CD4-positive, alpha-beta T cell treated with Interleukin-1 beta for 1 hour (primary cell): ENCODE results near the gene SNN.

ENCODE experiments used
- DNase-seq, 2 donors: peaks; one replicate each; pipeline ENCODE4 v3.0.0-alpha.2; 2020 to 2022

SNN gene

GRCh38 chr16:11667824-11668622 lies at the start of gene SNN:
TSS of gene SNN (plus strand) at chr16:11668455. CDS start at chr16:11676060, 7,605 bp downstream.
- DNase-seq, result peak; percentile 88 to 89

DNA sequence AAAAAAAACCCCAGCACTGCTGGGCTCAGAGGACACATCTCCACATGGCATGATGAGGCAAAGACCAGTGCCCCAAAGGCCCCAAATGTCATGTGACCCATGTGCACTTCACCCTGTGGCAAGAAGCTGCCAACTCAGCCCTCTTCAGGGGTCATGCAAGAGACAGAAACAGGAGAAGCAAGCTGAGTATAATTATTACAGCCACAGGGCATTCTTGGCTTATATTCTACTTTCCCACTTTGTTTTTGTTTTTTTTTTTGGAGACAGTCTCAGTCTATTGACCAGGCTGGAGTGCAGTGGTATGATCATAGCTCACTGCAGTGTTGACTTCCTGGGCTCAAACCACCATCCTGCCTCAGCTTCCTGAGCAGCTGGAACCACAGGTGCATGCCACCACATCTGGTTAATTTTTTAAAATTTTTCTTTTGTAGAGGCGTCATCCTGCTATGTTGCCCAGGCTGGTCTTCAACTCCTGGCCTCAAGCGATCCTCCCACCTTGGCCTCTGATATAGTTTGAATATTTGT lies 48.9 kb upstream of the SNN start:
- peak; percentile 53 to 72 for DNase-seq

GRCh38 chr16:11620243-11621003 lies 47.8 kb upstream of the SNN start:
- DNase-seq, result no peak

DNA sequence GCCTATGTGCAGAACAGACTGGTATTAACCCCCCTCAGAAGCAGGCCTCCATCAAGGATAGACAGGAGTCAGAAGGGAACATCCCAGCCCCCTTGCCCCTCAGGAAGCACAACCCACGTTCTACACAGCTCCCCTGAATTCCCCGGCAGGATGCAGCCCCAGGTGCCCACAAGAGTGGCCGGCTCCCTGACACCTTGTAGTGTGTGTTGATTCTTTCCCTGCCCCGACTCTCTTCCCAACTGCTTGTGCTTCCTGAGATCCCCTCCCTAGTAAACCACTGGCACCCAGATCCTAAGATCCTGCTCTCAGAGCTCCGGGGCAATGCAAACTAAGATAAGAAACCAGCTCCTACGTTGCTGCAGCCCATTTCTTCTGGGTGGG lies 46.7 kb upstream of the SNN start:
- no peak for DNase-seq

DNA sequence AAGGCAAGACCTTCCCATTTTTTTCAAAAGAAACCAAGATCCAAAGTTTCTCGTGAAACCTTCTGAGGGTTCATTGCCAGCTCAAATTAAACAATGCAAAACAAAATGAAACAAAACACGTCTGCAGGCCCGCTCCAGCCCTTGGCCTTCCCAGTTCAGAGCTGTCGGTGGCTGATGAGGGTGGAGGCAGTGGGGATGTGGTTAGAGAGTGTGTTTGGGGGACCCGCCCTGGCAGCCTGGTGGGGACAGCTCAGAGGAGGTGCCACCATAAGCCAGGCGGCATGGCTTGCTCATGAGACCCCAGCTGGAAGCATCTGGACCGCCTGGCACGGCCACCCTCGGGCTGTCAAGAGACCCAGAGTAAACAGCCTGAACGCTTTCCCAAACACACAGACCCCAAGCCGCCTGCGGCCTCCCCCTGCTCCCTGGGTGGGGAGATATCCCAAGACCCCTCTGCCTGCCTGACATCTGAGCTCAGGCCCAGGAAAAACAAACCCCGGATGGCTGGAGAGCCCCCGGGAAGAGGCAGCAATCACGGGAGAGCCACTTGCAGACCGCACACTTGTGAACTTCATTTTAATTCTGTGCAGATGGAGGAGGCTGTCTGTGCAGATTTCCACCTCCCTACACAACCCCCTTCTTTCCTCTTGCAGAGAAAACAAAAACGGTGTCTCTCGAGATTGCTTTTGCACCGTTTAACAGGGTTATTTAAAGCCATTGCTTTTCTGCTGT lies 46.2 kb upstream of the SNN start:
- peak; percentile 62 to 64 for DNase-seq

- DNase-seq, result no peak
Measured at GRCh38 chr16:11624205-11624604, 44.0 kb upstream of the SNN start.

DNA sequence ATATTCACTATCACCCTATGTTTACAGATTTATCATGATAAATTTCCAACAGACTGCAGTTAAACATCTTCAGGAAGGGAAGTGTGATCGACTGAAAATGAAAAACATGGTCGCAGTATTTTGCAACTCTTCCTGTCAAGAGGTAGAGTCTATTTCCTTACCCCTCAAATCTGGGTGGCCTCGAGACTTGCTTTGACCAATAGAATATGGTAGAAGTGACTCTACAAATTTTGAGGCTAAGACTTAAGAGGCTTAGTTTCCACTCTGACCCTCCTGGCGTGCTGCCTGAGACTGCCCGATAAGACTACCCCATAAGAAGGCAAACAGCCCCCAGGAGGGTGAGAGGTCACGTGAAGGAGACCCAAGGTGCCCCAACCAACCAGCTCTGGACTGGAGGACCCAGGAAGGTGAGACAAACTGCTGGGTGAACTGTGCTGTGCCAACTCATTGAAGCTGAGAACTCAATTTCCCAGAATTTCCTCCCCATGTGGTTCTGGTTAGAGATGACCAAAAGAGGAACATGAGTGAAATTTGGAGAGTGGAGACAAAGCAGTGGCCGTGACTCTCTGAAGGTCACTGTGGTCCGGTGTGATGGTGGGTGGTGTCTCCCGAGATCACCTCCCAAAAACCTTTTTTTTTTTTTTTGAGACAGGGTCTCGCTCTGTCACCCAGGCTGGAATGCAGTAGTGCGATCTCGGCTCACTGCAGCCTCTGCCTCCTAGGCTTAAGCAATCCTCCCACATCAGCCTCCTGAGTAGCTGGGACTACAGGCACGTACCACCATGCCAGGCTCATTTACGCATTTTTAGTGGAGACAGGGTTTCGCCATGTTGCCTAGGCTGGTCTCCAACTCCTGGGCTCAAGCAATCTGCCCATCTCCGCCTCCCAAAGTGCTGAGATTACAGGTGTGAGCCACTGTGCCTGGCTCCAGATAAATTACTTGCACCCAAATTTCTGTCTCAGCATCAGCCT lies 43.3 kb upstream of the SNN start:
- no peak for DNase-seq

DNA sequence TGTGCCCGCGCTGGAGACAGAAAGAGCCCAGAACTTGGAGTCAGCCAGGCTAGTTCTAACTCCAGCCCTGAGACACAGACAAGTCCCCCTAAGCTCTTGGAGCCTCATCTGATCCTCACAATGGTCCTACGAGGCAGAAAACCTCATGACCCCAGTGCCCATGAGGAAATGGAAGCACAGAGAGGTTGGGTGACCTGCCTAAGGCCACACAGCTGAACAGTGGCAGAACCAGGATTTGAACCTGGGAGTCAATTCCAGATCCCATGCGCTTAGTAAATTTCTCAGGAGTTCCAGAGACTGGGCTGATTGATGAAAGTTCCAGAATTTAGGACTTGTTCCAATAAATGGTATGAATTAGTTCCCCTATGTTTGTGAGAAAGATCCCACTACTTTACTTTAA lies 42.5 kb upstream of the SNN start:
- no peak for DNase-seq

DNA sequence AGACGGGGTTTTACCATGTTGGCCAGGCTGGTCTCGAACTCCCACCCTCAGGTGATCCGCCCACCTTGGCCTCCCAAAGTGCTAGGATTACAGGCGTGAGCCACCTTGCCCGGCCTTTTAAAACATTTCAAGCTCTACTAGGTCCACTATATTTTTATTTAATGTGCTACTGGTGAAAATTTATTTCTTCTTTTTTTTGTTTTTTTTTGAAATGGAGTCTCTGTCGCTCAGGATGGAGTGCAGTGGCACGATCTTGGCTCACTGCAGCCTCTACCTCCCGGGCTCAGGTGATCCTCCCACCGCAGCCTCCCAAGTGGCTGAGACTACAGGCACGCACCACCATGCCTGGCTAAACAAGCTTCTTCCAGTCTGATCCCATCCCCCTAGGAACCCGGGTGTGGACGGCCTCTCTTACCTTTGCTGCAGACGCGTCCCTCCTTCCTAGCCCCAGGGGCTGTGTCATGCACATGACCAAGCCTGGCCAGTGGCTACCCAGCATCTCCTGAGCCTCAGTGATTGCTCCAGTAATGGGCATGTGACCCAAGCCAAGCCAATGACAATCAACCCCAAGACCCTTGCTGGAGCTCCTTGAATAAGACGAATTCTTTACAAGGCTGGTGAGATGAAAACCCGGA lies 41.5 kb upstream of the SNN start:
- no peak for DNase-seq

GRCh38 chr16:11627292-11627663 lies 41.0 kb upstream of the SNN start:
- no peak for DNase-seq

DNA sequence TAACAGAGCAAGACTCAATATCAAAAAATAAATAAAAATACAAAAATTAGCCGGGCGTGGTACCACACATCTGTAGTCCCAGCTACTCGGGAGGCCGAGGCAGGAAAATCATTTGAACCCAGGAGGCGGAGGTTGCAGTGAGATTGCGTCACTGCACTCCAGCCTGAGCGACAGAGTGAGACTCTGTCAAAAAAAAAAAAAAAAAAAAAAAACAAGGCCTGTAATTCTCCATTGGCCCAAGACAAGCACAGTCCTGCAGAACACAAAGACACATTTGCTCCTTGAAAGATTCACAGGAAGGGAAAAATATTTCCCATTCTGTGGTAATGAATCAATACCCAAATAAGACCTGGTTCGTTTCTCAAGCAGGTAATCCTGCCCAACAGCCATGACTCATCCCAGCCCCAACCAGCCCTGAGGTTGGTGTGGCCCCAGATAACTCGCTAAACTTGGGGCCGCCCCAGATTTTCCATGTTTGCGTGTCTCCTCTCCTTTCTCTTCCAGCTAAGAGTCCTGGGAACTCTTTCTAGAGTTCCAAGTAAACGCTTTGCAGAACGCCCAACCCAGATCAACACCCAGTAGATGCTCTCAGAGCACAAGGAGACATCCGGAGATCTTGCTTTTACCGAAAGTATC lies 40.3 kb upstream of the SNN start:
- no peak for DNase-seq

- peak in 1 of 2 donors; percentile 47 for DNase-seq
Measured at GRCh38 chr16:11629071-11630030, 38.9 kb upstream of the SNN start.

DNA sequence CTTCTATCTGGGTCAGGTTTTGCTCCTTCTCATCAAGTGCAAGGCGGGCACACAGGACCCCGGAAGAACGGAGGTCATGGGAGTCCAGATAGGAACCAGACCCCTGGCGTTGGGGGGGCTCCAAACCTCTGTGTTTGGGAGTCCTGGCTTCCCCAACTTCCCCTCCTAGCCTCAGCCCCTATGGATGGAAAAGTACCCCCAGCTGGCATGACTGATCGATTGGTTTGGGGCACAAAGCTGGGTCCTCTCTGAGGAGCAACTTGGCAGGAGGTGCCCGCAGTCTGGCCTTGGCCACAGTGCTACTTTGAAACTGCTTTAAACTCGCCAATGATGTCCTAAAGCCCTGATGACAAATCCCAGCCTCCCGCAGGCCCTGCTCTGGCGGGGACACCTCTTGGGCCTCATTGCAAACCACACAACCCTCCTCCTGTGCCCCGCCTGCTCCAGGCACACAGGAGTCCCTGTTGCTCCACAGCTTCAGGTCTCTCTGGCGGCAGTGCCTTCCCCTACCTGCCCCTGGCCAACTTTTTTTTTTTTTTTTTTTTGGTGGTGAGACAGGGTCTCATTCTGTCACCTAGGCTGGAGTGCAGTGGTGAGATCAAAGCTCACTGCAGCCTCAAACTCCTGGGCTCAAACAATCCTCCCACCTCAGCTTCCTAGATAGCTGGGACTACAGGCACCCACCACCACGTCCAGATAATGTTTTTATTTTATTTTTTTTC lies 38.0 kb upstream of the SNN start:
- DNase-seq, result no peak

- no peak for DNase-seq
Measured at GRCh38 chr16:11630768-11631056, 37.5 kb upstream of the SNN start.

GRCh38 chr16:11631214-11631613 lies 37.0 kb upstream of the SNN start:
- no peak for DNase-seq

DNA sequence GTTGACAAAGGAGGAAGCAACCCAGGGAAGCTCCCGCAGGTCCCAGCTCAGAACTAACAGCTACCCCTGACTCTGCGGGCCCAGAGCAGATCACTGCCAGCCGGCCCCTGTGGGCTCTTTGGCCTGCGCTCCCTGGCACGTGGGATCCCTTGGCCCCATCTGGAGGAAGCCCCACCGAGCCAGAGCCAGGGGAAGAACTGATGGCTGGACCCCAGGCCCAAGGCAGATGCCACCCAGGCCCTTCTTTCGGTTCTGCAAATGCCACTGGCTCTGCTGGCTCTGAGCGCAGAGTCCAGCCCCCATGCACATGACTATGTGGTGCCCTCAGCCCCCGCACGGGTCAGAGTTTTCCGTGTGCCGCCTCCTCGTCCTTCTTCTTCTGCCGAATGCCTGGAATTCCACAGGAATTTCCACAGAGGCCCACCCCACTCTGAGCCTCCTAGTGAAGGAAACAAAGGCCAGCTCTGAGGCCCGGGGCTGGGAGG lies 35.8 kb upstream of the SNN start:
- no peak for DNase-seq

DNA sequence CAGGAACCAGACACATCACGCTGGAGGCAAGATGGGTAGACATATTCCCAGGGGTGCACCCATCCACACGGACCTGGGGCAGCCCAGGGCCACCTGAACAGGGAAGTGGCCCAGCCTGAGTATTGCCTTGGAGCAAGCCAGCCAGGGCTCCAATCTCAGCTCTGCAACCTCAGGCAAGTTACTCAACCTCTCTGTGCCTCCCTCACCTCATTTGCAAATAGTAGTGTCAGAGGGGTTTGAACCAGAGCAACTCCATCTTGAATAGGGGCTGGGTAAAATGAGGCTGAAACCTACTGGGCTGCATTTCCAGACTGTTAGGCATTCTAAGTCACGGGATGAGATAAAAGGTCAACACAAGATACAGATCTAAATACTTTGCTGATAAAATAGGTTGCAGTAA lies 35.1 kb upstream of the SNN start:
- no peak for DNase-seq

DNA sequence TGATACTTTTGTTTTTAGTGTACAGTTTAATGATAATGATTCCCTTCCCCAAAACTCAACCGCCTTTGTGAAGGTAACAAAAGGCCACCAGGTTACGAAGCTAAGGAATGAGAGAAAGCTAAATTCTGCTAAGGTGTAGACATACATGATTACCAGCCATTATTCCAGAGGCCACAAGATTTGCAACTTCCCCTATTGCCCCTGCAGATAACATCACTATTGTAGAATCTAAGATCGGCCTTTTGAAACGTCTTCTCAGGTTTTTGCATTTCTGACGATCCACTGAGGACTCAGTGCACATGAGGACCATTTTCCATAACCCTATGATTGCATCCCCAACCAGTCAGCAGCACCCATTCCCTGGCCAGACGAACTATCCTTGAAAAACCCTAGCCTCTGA lies 33.9 kb upstream of the SNN start:
- DNase-seq, result no peak

DNA sequence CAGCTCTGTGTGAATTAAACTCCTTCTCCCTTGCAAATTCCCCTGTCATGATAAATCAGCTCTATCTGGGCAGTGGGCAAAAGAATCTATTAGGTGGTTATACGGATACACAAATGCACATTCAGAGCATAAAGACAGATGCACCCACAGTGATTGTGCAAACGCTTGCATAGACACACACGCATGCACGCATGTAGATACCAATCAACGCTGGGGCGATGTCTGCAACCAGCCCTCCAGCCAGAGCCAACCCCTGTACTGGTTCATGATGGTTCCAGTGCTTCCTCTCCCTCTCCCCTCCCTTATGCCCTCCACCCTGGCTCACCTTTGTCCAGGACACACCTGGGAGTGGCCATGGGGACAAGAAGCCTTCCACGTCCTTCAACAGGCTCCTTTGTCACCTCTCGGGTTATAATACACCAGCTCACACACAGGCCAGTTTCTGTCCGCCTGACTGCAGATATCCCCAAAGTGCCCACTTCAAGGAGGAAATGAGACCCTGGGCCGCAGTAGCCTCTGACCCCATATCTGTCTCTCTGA lies 33.1 kb upstream of the SNN start:
- DNase-seq, result no peak
